SW 1271 (cell line): Measurements from ENCODE around the gene KDM5A.
A peak's percentile ranks its signal among the peaks of the same experiment; 100 is the strongest.
"Not testable (repeated sequence)": the region's sequence is repeated elsewhere in the genome, so short reads cannot be mapped to it uniquely, and the experiment has no call there.

ENCODE experiments used
- DNase-seq, 2 experiments: peaks; one replicate each; lab custom pipeline; 2025; lab: John Stamatoyannopoulos, UW

Gene KDM5A

GRCh38 chr12:389142-390096 lies at the start of gene KDM5A:
Gene KDM5A, minus strand, starts transcription at chr12:389320. Its CDS starts 229 bp downstream, at chr12:389091.
- no peak for DNase-seq

- not testable (repeated sequence) for DNase-seq
Measured at GRCh38 chr12:435737-436136, 46.6 kb upstream of the KDM5A start.

- no peak for DNase-seq
Measured at GRCh38 chr12:422526-422925, 33.4 kb upstream of the KDM5A start.

GRCh38 chr12:418432-418831 lies 29.3 kb upstream of the KDM5A start:
- DNase-seq = no peak

- no peak for DNase-seq
Measured at GRCh38 chr12:414859-415258, 25.7 kb upstream of the KDM5A start.

- DNase-seq = no peak
Measured at GRCh38 chr12:402029-402389, 12.9 kb upstream of the KDM5A start.

GRCh38 chr12:401235-402028 lies 12.3 kb upstream of the KDM5A start, which contains the start of gene CCDC77:
Gene CCDC77, plus strand, starts transcription at chr12:401644. Its CDS starts 7,740 bp downstream, at chr12:409384.
- DNase-seq = no peak

GRCh38 chr12:400828-401227 lies 11.7 kb upstream of the KDM5A start:
- DNase-seq = no peak

- DNase-seq = no peak
Measured at GRCh38 chr12:388541-389141, 479 bp downstream of the KDM5A start.

GRCh38 chr12:388012-388411 lies 1.1 kb downstream of the KDM5A start:
- DNase-seq = no peak

GRCh38 chr12:386651-387050 lies 2.5 kb downstream of the KDM5A start:
- DNase-seq = no peak

GRCh38 chr12:370739-371485 lies 18.2 kb downstream of the KDM5A start:
- DNase-seq = not testable (repeated sequence)

- no peak for DNase-seq
Measured at GRCh38 chr12:367972-368371, 21.1 kb downstream of the KDM5A start.

GRCh38 chr12:366820-367219 lies 22.3 kb downstream of the KDM5A start:
- no peak for DNase-seq

GRCh38 chr12:359091-359490 lies 30.0 kb downstream of the KDM5A start:
- no peak for DNase-seq

- peak in 1 of 2 experiments; percentile 37 for DNase-seq
Measured at GRCh38 chr12:356276-356988, 32.7 kb downstream of the KDM5A start.

GRCh38 chr12:351197-351596 lies 37.9 kb downstream of the KDM5A start:
- DNase-seq = not testable (repeated sequence)

GRCh38 chr12:349625-350024 lies 39.5 kb downstream of the KDM5A start:
- DNase-seq = not testable (repeated sequence)

GRCh38 chr12:343036-343435 lies 46.1 kb downstream of the KDM5A start:
- not testable (repeated sequence) for DNase-seq

- DNase-seq = no peak
Measured at GRCh38 chr12:337039-337438, 52.1 kb downstream of the KDM5A start.

GRCh38 chr12:334125-334524 lies 55.0 kb downstream of the KDM5A start:
- no peak for DNase-seq
